ENCODE measurements around the gene CRYGS. TPM values are rescaled to one million over a fixed set of nuclear protein-coding genes. Genes with fewer than 3 reads are reported as not detected.

CRYGS gene
- total and polyA plus RNA-seq, 2 experiments from 2014 or later: 2.0 to 2.9 TPM

- H3K4me3 Mint-ChIP-seq: no peak overlapping the region
- Histone ChIP-seq H3K4me3 (no peak overlapping the region), H3K9me2 (ENCODE audit: insufficient read depth) (no peaks in the 10 kb centered on the region), H3K4me1 (ENCODE audit: insufficient read depth) (no peaks in the 10 kb centered on the region), H3K79me2 (replicated peaks; ENCODE audit: insufficient read depth) (no peaks in the 10 kb centered on the region), H3K4me2 (no peak overlapping the region), H3K36me3 (ENCODE audit: insufficient read depth) (peaks cover 6% of the 10 kb centered on the region; the same call in 1 of the 2 replicates), H3F3A (replicated peaks; ENCODE audit: low read depth) (no peaks in the 10 kb centered on the region), H3K27ac (ENCODE audit: low read depth) (no peak overlapping the region), H3K27me3 (ENCODE audit: insufficient read depth) (no peaks in the 10 kb centered on the region), H4K20me1 (replicated peaks; ENCODE audit: insufficient read depth) (peaks cover 4% of the 10 kb centered on the region; the same call in 1 of the 2 replicates), H2AFZ (no peak overlapping the region)
- H3K36me3 Mint-ChIP-seq (ENCODE audit: low read depth): peaks cover 9% of the 10 kb centered on the region
- no peaks in the 10 kb centered on the region for H3K9me3 Mint-ChIP-seq
- DNase-seq (ENCODE audit: low spot score) (no peak), ATAC-seq (no peak)
- H3K4me1 Mint-ChIP-seq: no peaks in the 10 kb centered on the region
- no peak overlapping the region for H3K27ac Mint-ChIP-seq
- no peaks in the 10 kb centered on the region for H3K27me3 Mint-ChIP-seq (ENCODE audit: insufficient read depth, low read depth, poor library complexity)
- TF ChIP-seq STAT1 (IDR thresholded peaks at IDR 0.05; ENCODE audit: unreplicated experiment) (no peak), CREB1 (CRISPR knock-in tag; IDR thresholded peaks at IDR 0.05; ENCODE audit: low read depth) (no peak), ZNF114 (CRISPR knock-in tag; IDR thresholded peaks at IDR 0.05) (no peak), JUNB (IDR thresholded peaks at IDR 0.05; ENCODE audit: unreplicated experiment) (no peak), EZH2 (IDR thresholded peaks at IDR 0.05; ENCODE audit: low read depth, unreplicated experiment) (no peak), NANOG (IDR thresholded peaks at IDR 0.05; ENCODE audit: borderline replicate concordance) (no peak), ZNF331 (CRISPR knock-in tag; IDR thresholded peaks at IDR 0.05; ENCODE audit: low read depth) (no peak), EZH2phosphoT487 (IDR thresholded peaks at IDR 0.05; ENCODE audit: unreplicated experiment) (no peak), CTCF (conservative IDR thresholded peaks at IDR 0.05; ENCODE audit: low read depth in 2 of 2) (no peak), ZNF462 (CRISPR knock-in tag; IDR thresholded peaks at IDR 0.05) (no peak), POLR2AphosphoS5 (IDR thresholded peaks at IDR 0.05; ENCODE audit: low read depth) (no peak)
- TF ChIP-seq, protein P1, sequence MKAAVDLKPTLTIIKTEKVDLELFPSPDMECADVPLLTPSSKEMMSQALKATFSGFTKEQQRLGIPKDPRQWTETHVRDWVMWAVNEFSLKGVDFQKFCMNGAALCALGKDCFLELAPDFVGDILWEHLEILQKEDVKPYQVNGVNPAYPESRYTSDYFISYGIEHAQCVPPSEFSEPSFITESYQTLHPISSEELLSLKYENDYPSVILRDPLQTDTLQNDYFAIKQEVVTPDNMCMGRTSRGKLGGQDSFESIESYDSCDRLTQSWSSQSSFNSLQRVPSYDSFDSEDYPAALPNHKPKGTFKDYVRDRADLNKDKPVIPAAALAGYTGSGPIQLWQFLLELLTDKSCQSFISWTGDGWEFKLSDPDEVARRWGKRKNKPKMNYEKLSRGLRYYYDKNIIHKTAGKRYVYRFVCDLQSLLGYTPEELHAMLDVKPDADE (IDR thresholded peaks at IDR 0.05): no peak
- TF ChIP-seq, protein P2, sequence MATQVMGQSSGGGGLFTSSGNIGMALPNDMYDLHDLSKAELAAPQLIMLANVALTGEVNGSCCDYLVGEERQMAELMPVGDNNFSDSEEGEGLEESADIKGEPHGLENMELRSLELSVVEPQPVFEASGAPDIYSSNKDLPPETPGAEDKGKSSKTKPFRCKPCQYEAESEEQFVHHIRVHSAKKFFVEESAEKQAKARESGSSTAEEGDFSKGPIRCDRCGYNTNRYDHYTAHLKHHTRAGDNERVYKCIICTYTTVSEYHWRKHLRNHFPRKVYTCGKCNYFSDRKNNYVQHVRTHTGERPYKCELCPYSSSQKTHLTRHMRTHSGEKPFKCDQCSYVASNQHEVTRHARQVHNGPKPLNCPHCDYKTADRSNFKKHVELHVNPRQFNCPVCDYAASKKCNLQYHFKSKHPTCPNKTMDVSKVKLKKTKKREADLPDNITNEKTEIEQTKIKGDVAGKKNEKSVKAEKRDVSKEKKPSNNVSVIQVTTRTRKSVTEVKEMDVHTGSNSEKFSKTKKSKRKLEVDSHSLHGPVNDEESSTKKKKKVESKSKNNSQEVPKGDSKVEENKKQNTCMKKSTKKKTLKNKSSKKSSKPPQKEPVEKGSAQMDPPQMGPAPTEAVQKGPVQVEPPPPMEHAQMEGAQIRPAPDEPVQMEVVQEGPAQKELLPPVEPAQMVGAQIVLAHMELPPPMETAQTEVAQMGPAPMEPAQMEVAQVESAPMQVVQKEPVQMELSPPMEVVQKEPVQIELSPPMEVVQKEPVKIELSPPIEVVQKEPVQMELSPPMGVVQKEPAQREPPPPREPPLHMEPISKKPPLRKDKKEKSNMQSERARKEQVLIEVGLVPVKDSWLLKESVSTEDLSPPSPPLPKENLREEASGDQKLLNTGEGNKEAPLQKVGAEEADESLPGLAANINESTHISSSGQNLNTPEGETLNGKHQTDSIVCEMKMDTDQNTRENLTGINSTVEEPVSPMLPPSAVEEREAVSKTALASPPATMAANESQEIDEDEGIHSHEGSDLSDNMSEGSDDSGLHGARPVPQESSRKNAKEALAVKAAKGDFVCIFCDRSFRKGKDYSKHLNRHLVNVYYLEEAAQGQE (IDR thresholded peaks at IDR 0.05; ENCODE audit: unreplicated experiment): no peak
These were observed 5.3 kb upstream of the CRYGS start for GRCh38 chr3:186549497-186549896.

Measured in GM23338 (cell line).